Measurements from ENCODE around the gene IRF3. TPM values are rescaled to one million over a fixed set of nuclear protein-coding genes. Genes with fewer than 3 reads are reported as not detected.

Gene IRF3
- total and polyA plus RNA-seq, 12 donors, result 23.2 to 328 (median 64.4) TPM

DNA sequence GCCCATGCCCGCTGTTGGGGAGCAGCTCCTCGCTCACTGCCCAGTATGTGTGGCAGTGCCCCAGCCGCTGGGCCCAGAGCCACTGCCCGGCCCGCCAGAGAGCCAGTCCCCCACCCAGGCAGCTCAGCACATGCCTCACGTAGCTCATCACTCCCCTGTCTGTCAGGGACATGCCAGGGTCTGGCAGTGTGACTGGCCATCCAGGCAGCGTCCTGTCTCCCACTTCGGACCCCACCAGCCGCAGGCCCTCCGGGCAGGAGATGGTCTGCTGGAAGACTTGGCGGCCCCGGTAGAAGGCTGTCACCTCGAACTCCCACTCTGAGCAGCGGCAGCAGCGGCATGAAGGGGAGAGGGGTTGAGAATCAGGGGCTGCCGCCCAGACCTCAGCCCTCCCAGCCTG, 3.6 kb downstream of the IRF3 start:
- 80 to 94% (median 94%) methylated on average over 8 to 16 of the region's 16 CpGs; no CpG with 5 or more reads in 1 of the 4 donors for WGBS, 4 donors
- no peaks in the 10 kb centered on the region for H3K9me3 ChIP-seq (replicated peaks in 1 of 3)
- no peak for TF ChIP-seq POLR2A (IDR thresholded peaks at IDR 0.05)
- TF ChIP-seq, protein P1, sequence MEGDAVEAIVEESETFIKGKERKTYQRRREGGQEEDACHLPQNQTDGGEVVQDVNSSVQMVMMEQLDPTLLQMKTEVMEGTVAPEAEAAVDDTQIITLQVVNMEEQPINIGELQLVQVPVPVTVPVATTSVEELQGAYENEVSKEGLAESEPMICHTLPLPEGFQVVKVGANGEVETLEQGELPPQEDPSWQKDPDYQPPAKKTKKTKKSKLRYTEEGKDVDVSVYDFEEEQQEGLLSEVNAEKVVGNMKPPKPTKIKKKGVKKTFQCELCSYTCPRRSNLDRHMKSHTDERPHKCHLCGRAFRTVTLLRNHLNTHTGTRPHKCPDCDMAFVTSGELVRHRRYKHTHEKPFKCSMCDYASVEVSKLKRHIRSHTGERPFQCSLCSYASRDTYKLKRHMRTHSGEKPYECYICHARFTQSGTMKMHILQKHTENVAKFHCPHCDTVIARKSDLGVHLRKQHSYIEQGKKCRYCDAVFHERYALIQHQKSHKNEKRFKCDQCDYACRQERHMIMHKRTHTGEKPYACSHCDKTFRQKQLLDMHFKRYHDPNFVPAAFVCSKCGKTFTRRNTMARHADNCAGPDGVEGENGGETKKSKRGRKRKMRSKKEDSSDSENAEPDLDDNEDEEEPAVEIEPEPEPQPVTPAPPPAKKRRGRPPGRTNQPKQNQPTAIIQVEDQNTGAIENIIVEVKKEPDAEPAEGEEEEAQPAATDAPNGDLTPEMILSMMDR (IDR thresholded peaks at IDR 0.05), result no peak
- no peak for DNase-seq
- H3K4me1 ChIP-seq (replicated peaks in 1 of 2), result peaks cover 14 to 17% of the 10 kb centered on the region in 2 donors
- H3K4me3 ChIP-seq, result no peak overlapping the region
- intact Hi-C loops (cut with DNase I), result no loop called here
- H3K36me3 ChIP-seq (replicated peaks in 1 of 2), result peaks cover 0 to 52% of the 10 kb centered on the region in 2 donors
- no peak overlapping the region for H3K27ac ChIP-seq
- H3K27me3 ChIP-seq, result no peaks in the 10 kb centered on the region

DNA sequence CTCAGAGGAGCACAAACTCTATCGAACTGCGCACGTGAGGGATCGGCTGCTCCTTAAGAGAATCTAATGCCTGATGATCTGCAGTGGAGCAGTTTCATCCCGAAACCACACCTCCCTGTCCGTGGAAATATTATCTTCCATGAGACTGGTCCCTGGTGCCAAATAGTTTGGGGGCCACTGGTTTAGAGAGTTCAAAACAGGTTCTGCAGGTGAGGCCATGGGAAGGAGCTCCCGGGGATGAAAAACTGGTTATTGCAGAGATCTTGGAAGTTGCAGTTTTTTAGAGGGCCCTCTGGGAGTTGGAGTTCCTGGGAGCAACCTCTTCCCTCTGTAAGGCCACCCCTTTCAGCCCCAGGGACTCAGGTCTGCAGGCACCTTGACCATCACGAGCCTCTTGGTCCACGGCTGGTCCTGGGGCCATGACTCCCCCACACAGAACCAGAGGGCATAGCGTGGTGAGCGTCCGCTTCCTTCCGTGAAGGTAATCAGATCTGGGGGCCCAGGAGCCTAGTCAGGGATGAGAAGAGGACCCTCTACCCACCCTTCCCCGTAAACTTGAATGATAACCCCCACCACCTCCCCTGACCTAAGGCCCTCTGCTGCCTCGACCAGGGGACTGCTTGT, 5.2 kb downstream of the IRF3 start:
- intact Hi-C loops (cut with DNase I), result no loop called here
- DNase-seq, result no peak
- Histone ChIP-seq H3K9me3 (replicated peaks in 1 of 3) (no peaks in the 10 kb centered on the region), H3K4me3 (no peak overlapping the region), H3K27me3 (no peaks in the 10 kb centered on the region), H3K36me3 (replicated peaks in 1 of 2) (peaks cover 0 to 67% of the 10 kb centered on the region in 2 donors), H3K4me1 (replicated peaks in 1 of 2) (peaks cover 7 to 12% of the 10 kb centered on the region in 2 donors), H3K27ac (no peak overlapping the region)
- TF ChIP-seq, protein P1 (IDR thresholded peaks at IDR 0.05), result no peak
- WGBS, 4 donors, result 90 to 95% (median 93%) methylated on average over 7 to 15 of the region's 15 CpGs

DNA sequence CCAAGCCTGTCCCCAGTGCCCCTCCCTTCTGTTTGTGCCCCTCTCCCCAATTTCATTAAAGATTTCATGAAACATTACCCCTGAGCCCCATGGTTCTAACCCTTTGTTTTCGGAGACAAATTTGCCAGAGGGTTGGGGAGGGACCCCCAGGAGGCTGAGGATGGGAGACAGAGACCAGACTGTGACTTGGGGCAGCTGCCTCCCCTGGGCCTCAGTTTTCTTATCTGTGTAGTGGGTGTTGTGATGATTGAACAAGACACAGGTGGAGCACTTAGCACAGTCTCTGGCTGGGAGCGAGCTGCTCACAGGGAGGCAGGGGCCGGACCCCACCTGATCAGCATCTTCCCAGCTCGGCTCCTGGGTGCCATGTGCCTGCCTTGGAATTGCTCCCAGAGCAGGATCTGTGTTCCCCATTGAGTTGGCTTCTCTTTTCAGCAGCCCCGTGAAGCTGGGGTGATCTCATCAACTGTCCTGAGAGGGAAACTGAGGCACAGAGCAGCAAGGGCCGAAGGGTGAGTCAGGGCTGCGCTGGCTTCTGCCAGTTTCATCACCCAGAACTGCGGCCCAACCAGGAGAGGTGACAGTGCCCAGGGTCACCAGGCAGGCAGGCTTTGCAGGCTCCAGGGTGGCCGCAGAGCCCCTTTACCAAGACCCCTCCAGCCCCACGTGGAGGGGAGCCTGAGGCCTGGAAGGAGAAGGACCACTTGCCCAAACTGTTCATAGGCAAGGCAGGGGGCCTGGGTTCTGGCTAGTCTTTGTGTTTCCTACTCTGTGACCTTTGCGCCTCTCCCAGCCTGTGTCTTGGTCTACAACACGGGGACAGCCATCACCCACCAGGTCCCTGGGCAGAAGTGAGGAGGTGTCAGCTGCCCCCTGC, 6.9 kb downstream of the IRF3 start:
- TF ChIP-seq POLR2A (IDR thresholded peaks at IDR 0.05), result no peak
- TF ChIP-seq, protein P1 (IDR thresholded peaks at IDR 0.05), result no peak
- Histone ChIP-seq H3K9me3 (replicated peaks in 1 of 3) (no peaks in the 10 kb centered on the region), H3K27ac (no peak overlapping the region), H3K36me3 (replicated peaks in 1 of 2) (peaks cover 0 to 84% of the 10 kb centered on the region in 2 donors), H3K27me3 (no peaks in the 10 kb centered on the region), H3K4me3 (no peak overlapping the region), H3K4me1 (replicated peaks in 1 of 2) (peaks cover 2% of the 10 kb centered on the region in 2 donors)
- intact Hi-C loops (cut with DNase I), result no loop called here
- 87 to 93% (median 88%) methylated on average over 3 to 12 of the region's 12 CpGs for WGBS, 4 donors
- no peak for DNase-seq

DNA sequence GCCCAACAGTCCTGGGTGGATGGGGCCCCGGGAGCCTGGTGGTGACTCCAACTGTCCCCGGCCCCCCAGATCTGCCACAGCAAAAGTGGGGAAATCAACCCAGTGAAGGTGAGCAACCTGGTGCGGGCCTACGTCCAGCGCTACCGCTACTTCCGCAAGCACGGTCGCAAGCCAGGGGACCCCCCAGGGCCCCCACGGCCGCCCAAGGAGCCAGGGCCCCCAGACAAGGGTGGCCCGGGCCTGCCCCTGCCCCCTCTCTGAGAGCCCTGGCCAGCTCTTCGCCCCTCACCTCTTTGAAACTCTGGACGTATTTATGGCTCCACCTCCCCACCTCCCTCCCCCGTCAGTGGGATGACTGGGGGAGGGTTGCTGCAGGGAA, 7.5 kb downstream of the IRF3 start:
- intact Hi-C loops (cut with DNase I), result no loop called here
- peaks cover 0 to 91% of the 10 kb centered on the region in 2 donors for H3K36me3 ChIP-seq (replicated peaks in 1 of 2)
- H3K4me3 ChIP-seq, result no peak overlapping the region
- WGBS, 4 donors, result 40 to 89% (median 84%) methylated on average over 1 to 15 of the region's 15 CpGs
- H3K27me3 ChIP-seq, result no peaks in the 10 kb centered on the region
- H3K9me3 ChIP-seq (replicated peaks in 1 of 3), result no peaks in the 10 kb centered on the region
- no peaks in the 10 kb centered on the region for H3K4me1 ChIP-seq (replicated peaks in 1 of 2)
- DNase-seq, result no peak
- TF ChIP-seq, protein P1 (IDR thresholded peaks at IDR 0.05), result no peak
- no peak for TF ChIP-seq POLR2A (IDR thresholded peaks at IDR 0.05)
- no peak overlapping the region for H3K27ac ChIP-seq
